Keratinocyte (primary cell): ENCODE results near the gene OSTF1. TPM values are rescaled to one million over a fixed set of nuclear protein-coding genes. Genes with fewer than 3 reads are reported as not detected.

Experiments
- DNase-seq: peaks from one replicate; pipeline ENCODE4 v3.0.0-alpha.2; 2011; ENCODE audit warnings: low read depth, missing footprints, low spot score
- FAIRE-seq: peaks from 2 replicates; lab custom pipeline; 2011; peaks lifted over from hg19 to GRCh38; lab: Jason Lieb, UNC
- H2AFZ ChIP-seq: 2 replicates; pipeline ENCODE4 v1.6.0; 2012; ENCODE audit warnings: low read length, control low read depth, inconsistent platforms; ENCODE audit not compliant: control insufficient read depth
- H3K27ac ChIP-seq: 2 replicates; pipeline ENCODE4 v1.5.1; 2011; ENCODE audit warnings: low read length; ENCODE audit not compliant: control insufficient read depth, insufficient read depth
- H3K27me3 ChIP-seq: 3 replicates; pipeline ENCODE4 v1.6.0; 2011; ENCODE audit warnings: low read length; ENCODE audit not compliant: control insufficient read depth, insufficient read depth; ENCODE audit errors: extremely low read depth
- H3K36me3 ChIP-seq, 2 experiments: 2 replicates in 1 of 2; 3 replicates in 1 of 2; pipeline ENCODE4 v1.5.1; 2011; ENCODE audit warnings: low read length in 2 of 2, mild to moderate bottlenecking in 1 of 2; ENCODE audit not compliant: control insufficient read depth in 2 of 2, insufficient read depth in 2 of 2; ENCODE audit errors: extremely low read depth in 1 of 2
- H3K4me1 ChIP-seq: 3 replicates; pipeline ENCODE4 v1.5.1; 2011; ENCODE audit warnings: low read length; ENCODE audit not compliant: control insufficient read depth, insufficient read depth; ENCODE audit errors: extremely low read depth
- H3K4me2 ChIP-seq: 3 replicates; pipeline ENCODE4 v1.6.0; 2011; ENCODE audit warnings: low read depth, low read length; ENCODE audit not compliant: control insufficient read depth, insufficient read depth; ENCODE audit errors: extremely low read depth
- H3K4me3 ChIP-seq, 3 experiments: fragments of 200-600 bp in 1 of 3; sonication (generic) in 1 of 3; 2 replicates in 2 of 3; 3 replicates in 1 of 3; pipeline ENCODE4 v1.5.1; 2011 to 2016; ENCODE audit warnings: low read length in 3 of 3, mild to moderate bottlenecking in 3 of 3, control low read depth in 2 of 3, inconsistent platforms in 1 of 3, low read depth in 1 of 3, mixed read lengths in 1 of 3, mixed run types in 1 of 3, moderate library complexity in 1 of 3; ENCODE audit not compliant: control insufficient read depth in 2 of 3, insufficient read depth in 2 of 3; ENCODE audit errors: extremely low read depth in 1 of 3
- H3K79me2 ChIP-seq: 2 replicates; pipeline ENCODE4 v1.6.0; 2012; ENCODE audit warnings: low read length; ENCODE audit not compliant: control insufficient read depth, insufficient read depth
- H3K9ac ChIP-seq: 3 replicates; pipeline ENCODE4 v1.6.0; 2011; ENCODE audit warnings: low read length; ENCODE audit not compliant: control insufficient read depth, insufficient read depth; ENCODE audit errors: extremely low read depth
- H3K9me1 ChIP-seq: 3 replicates; pipeline ENCODE4 v1.6.0; 2011; ENCODE audit warnings: low read length; ENCODE audit not compliant: control insufficient read depth, insufficient read depth; ENCODE audit errors: extremely low read depth
- H3K9me3 ChIP-seq: 2 replicates; pipeline ENCODE4 v1.5.1; 2012; ENCODE audit warnings: low read depth, low read length; ENCODE audit not compliant: control insufficient read depth
- H4K20me1 ChIP-seq: 3 replicates; pipeline ENCODE4 v1.6.0; 2011; ENCODE audit warnings: low read length; ENCODE audit not compliant: control insufficient read depth, insufficient read depth; ENCODE audit errors: extremely low read depth
- EZH2 ChIP-seq: IDR thresholded peaks from one replicate; pipeline ENCODE4 v1.6.1; 2012; ENCODE audit warnings: inconsistent platforms, mild to moderate bottlenecking, low read length, moderate library complexity
- dilution Hi-C: fragments of 300-500 bp; cut with MboI; formaldehyde crosslinking; loops from one replicate; pipeline ENCODE4 v1.7.0; 2020; ENCODE audit warnings: low sequenced_read_pairs; ENCODE audit not compliant: extremely low pct_ligation_motif_present
- polyA plus RNA-seq, 5 experiments: library from polyadenylated mRNA; depleted of rRNA in 3 of 5; stranded (reverse) in 3 of 5; stranded (forward) in 1 of 5; unstranded in 1 of 5; fragments of >200 nt; gene quantifications; 1 replicate in 1 of 5; 2 replicates in 3 of 5; 3 replicates in 1 of 5; pipeline versions ENCODE4 v1.2.1 to v1.2.3, GENCODE V29; 2011 to 2012; ENCODE audit warnings: missing spikeins in 2 of 5, low read depth in 1 of 5, low replicate concordance in 1 of 5
- TF ChIP-seq, protein P1 (sequence below), 3 experiments: IDR thresholded peaks in 1 of 3; conservative IDR thresholded peaks in 1 of 3; optimal IDR thresholded peaks in 1 of 3; 2 replicates in 2 of 3; 3 replicates in 1 of 3; pipeline versions ENCODE3 to v1.5.1; 2011; ENCODE audit warnings: low read length in 3 of 3, mild to moderate bottlenecking in 3 of 3, moderate library complexity in 2 of 3, control low read depth in 1 of 3, inconsistent platforms in 1 of 3; ENCODE audit not compliant: insufficient read depth in 2 of 3; ENCODE audit errors: extremely low read depth in 1 of 3

OSTF1 gene
- polyA plus RNA-seq, 1 donor (not counting 4 experiments of a cell fraction or from before 2014, with no cell fraction given): 39.2 TPM

GRCh38 chr9:75175395-75175794, 87.1 kb downstream of the OSTF1 start:
- TF ChIP-seq, protein P1, sequence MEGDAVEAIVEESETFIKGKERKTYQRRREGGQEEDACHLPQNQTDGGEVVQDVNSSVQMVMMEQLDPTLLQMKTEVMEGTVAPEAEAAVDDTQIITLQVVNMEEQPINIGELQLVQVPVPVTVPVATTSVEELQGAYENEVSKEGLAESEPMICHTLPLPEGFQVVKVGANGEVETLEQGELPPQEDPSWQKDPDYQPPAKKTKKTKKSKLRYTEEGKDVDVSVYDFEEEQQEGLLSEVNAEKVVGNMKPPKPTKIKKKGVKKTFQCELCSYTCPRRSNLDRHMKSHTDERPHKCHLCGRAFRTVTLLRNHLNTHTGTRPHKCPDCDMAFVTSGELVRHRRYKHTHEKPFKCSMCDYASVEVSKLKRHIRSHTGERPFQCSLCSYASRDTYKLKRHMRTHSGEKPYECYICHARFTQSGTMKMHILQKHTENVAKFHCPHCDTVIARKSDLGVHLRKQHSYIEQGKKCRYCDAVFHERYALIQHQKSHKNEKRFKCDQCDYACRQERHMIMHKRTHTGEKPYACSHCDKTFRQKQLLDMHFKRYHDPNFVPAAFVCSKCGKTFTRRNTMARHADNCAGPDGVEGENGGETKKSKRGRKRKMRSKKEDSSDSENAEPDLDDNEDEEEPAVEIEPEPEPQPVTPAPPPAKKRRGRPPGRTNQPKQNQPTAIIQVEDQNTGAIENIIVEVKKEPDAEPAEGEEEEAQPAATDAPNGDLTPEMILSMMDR (optimal IDR thresholded peaks at IDR 0.05 in 1 of 3, IDR thresholded peaks at IDR 0.05 in 1 of 3, conservative IDR thresholded peaks at IDR 0.05 in 1 of 3; ENCODE audit: extremely low read depth in 1 of 3, insufficient read depth in 2 of 3, low read length in 3 of 3): no peak
- TF ChIP-seq EZH2: no peak
- peaks cover 7% of the 10 kb centered on the region for H3K4me1 ChIP-seq
- H3K9me3 ChIP-seq: no peaks in the 10 kb centered on the region
- H3K4me3 ChIP-seq: no peak overlapping the region
- H3K27ac ChIP-seq: no peak overlapping the region
- FAIRE-seq: no peak
- H3K4me2 ChIP-seq: no peak overlapping the region
- no peak for DNase-seq
- no peaks in the 10 kb centered on the region for H3K27me3 ChIP-seq
- H3K9me1 ChIP-seq: no peaks in the 10 kb centered on the region
- H4K20me1 ChIP-seq: no peaks in the 10 kb centered on the region
- no peak overlapping the region for H3K9ac ChIP-seq
- H2AFZ ChIP-seq: no peak overlapping the region
- no peaks in the 10 kb centered on the region for H3K79me2 ChIP-seq
- dilution Hi-C loops: no loop called here
- no peaks in the 10 kb centered on the region for H3K36me3 ChIP-seq

DNA sequence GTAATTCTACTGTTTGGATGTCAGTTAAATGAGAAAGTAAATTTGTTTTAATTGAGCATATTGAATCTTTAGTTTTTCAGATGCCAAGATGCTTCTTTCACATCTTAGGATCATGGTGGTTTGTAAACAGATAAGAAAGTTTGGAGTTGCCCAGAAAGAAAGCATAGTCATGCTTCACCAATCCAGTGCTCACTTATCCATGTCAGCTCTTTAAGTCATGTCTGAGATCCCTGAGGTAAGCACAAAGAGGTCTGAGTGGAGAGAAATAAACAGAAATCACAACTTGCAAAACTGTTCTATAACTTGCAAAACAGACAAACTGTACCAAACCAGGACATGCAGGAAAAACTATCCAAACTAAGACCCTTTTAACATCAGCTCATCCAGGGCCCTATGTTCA, 87.7 kb downstream of the OSTF1 start:
- Histone ChIP-seq H3K4me3 (no peak overlapping the region), H3K9ac (no peak overlapping the region), H3K4me1 (peaks cover under 1% of the 10 kb centered on the region), H3K9me1 (no peaks in the 10 kb centered on the region), H3K36me3 (no peaks in the 10 kb centered on the region), H3K27me3 (no peaks in the 10 kb centered on the region), H2AFZ (no peak overlapping the region), H4K20me1 (no peaks in the 10 kb centered on the region), H3K79me2 (no peaks in the 10 kb centered on the region), H3K27ac (no peak overlapping the region), H3K4me2 (no peak overlapping the region), H3K9me3 (no peaks in the 10 kb centered on the region)
- no peak for TF ChIP-seq EZH2
- TF ChIP-seq, protein P1 (optimal IDR thresholded peaks at IDR 0.05 in 1 of 3, IDR thresholded peaks at IDR 0.05 in 1 of 3, conservative IDR thresholded peaks at IDR 0.05 in 1 of 3; ENCODE audit: extremely low read depth in 1 of 3, insufficient read depth in 2 of 3, low read length in 3 of 3): no peak
- DNase-seq (no peak), FAIRE-seq (no peak)
- dilution Hi-C loops: no loop called here
